HepG2 (cell line): ENCODE data around the gene SSNA1. TPM values are rescaled to one million over a fixed set of nuclear protein-coding genes. Genes with fewer than 3 reads are reported as not detected.

ENCODE experiments used
- ATF7-NPFF ChIP-seq: sonication (generic); formaldehyde crosslinking; IDR thresholded peaks from 2 replicates; pipeline ENCODE4 v1.8.1; 2023; ENCODE audit warnings: mild to moderate bottlenecking, low read depth, missing genetic modification reagents, moderate library complexity
- HNF4G ChIP-seq, 2 experiments: sonication (generic) in 1 of 2; formaldehyde crosslinking in 1 of 2; IDR thresholded peaks; 2 replicates each; pipeline versions ENCODE4 v1.4.0 to v1.6.1; 2011 to 2020; ENCODE audit warnings: borderline replicate concordance in 2 of 2, low read depth in 2 of 2, mild to moderate bottlenecking in 2 of 2, low read length in 1 of 2, missing genetic modification reagents in 1 of 2, moderate library complexity in 1 of 2
- HNRNPK ChIP-seq: fragments of 200-400 bp; formaldehyde crosslinking; IDR thresholded peaks from 2 replicates; pipeline ENCODE4 v1.6.1; 2018; ENCODE audit warnings: low read length, low read depth, moderate library complexity, mild to moderate bottlenecking; ENCODE audit not compliant: poor library complexity, severe bottlenecking
- HOXA3 ChIP-seq: sonication (generic); formaldehyde crosslinking; IDR thresholded peaks from 2 replicates; pipeline ENCODE4 v1.5.0; 2020; ENCODE audit warnings: missing genetic modification reagents
- KDM1A ChIP-seq: IDR thresholded peaks from 2 replicates; pipeline ENCODE4 v1.6.1; 2016; ENCODE audit warnings: missing compliant biosample characterization
- KIAA2018 ChIP-seq: sonication (generic); formaldehyde crosslinking; IDR thresholded peaks from 2 replicates; pipeline ENCODE4 v1.5.0; 2020; ENCODE audit warnings: mild to moderate bottlenecking, missing genetic modification reagents, borderline replicate concordance
- PCBP1 ChIP-seq: fragments of 200-400 bp; formaldehyde crosslinking; IDR thresholded peaks from 2 replicates; pipeline ENCODE4 v1.6.1; 2017; ENCODE audit warnings: mild to moderate bottlenecking, low read depth, low read length, borderline replicate concordance
- U2AF1 ChIP-seq: fragments of 200-400 bp; formaldehyde crosslinking; optimal IDR thresholded peaks from 2 replicates; pipeline ENCODE3; 2017; ENCODE audit warnings: mild to moderate bottlenecking, low read depth, low read length
- ZBTB7A ChIP-seq: sonication (generic); formaldehyde crosslinking; IDR thresholded peaks from 2 replicates; pipeline ENCODE4 v1.8.0; 2022; ENCODE audit warnings: mild to moderate bottlenecking, missing genetic modification reagents
- ZNF776 ChIP-seq: sonication (generic); formaldehyde crosslinking; IDR thresholded peaks from 2 replicates; pipeline ENCODE4 v1.4.0; 2020; ENCODE audit warnings: mild to moderate bottlenecking, missing genetic modification reagents
- polyA plus RNA-seq, 8 experiments: library from polyadenylated mRNA; depleted of rRNA in 3 of 8; stranded (reverse) in 7 of 8; unstranded in 1 of 8; fragments of >200 nt; fragmentation: Illumina TruSeq in 4 of 8; extraction: Trizol in 4 of 8; gene quantifications; 2 replicates each; pipeline versions ENCODE4 v1.2.1 to v1.2.3, GENCODE V29; 2011 to 2016; ENCODE audit warnings: low read depth in 4 of 8, missing spikeins in 1 of 8, mixed read lengths in 1 of 8; ENCODE audit not compliant: insufficient read depth in 1 of 8
- total RNA-seq, 5 experiments: library from RNA; depleted of rRNA; stranded (reverse); fragments of >200 nt; fragmentation: Illumina TruSeq; extraction: Trizol; gene quantifications; 2 replicates each; pipeline ENCODE4 v1.2.3, GENCODE V29; 2016; ENCODE audit warnings: low read depth in 1 of 5
- TF ChIP-seq, protein P1 (sequence below): sonication (generic); formaldehyde crosslinking; IDR thresholded peaks from 2 replicates; pipeline ENCODE4 v1.4.0; 2020; ENCODE audit warnings: mild to moderate bottlenecking, low read depth, missing genetic modification reagents
- TF ChIP-seq, protein P2 (sequence below): sonication (generic); formaldehyde crosslinking; IDR thresholded peaks from 2 replicates; pipeline ENCODE4 v1.4.0; 2020; ENCODE audit warnings: missing genetic modification reagents, borderline replicate concordance

Gene SSNA1
- total and polyA plus RNA-seq, 2 of the 13 experiments (the other 11 are each of a cell fraction or from before 2014, with no cell fraction given) = 35.9 to 49.4 TPM

GRCh38 chr9:137229903-137230704 is 41.6 kb downstream of the SSNA1 start (continued):
- 0 out of 2 replicates have a peak, but pooled peaks have one; percentile 64 for TF ChIP-seq ZNF776
- TF ChIP-seq, protein P1, sequence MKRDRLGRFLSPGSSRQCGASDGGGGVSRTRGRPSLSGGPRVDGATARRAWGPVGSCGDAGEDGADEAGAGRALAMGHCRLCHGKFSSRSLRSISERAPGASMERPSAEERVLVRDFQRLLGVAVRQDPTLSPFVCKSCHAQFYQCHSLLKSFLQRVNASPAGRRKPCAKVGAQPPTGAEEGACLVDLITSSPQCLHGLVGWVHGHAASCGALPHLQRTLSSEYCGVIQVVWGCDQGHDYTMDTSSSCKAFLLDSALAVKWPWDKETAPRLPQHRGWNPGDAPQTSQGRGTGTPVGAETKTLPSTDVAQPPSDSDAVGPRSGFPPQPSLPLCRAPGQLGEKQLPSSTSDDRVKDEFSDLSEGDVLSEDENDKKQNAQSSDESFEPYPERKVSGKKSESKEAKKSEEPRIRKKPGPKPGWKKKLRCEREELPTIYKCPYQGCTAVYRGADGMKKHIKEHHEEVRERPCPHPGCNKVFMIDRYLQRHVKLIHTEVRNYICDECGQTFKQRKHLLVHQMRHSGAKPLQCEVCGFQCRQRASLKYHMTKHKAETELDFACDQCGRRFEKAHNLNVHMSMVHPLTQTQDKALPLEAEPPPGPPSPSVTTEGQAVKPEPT (CRISPR knock-in tag) = 0 out of 2 replicates have a peak, but pooled peaks have one; percentile 32
- TF ChIP-seq ZBTB7A (CRISPR knock-in tag) = 0 out of 2 replicates have a peak, but pooled peaks have one; percentile 26
- no peak for TF ChIP-seq KDM1A
- peak; percentile 88; the same call in 1 of the 2 replicates for TF ChIP-seq PCBP1
- TF ChIP-seq HOXA3 = peak; percentile 46; the same call in 1 of the 2 replicates
- TF ChIP-seq U2AF1 = peak; percentile 69
- TF ChIP-seq KIAA2018 (CRISPR knock-in tag) = no peak
- peak; percentile 79; the same call in 1 of the 2 replicates for TF ChIP-seq ATF7-NPFF (CRISPR knock-in tag)
- TF ChIP-seq HNRNPK = no peak
- TF ChIP-seq, protein P2, sequence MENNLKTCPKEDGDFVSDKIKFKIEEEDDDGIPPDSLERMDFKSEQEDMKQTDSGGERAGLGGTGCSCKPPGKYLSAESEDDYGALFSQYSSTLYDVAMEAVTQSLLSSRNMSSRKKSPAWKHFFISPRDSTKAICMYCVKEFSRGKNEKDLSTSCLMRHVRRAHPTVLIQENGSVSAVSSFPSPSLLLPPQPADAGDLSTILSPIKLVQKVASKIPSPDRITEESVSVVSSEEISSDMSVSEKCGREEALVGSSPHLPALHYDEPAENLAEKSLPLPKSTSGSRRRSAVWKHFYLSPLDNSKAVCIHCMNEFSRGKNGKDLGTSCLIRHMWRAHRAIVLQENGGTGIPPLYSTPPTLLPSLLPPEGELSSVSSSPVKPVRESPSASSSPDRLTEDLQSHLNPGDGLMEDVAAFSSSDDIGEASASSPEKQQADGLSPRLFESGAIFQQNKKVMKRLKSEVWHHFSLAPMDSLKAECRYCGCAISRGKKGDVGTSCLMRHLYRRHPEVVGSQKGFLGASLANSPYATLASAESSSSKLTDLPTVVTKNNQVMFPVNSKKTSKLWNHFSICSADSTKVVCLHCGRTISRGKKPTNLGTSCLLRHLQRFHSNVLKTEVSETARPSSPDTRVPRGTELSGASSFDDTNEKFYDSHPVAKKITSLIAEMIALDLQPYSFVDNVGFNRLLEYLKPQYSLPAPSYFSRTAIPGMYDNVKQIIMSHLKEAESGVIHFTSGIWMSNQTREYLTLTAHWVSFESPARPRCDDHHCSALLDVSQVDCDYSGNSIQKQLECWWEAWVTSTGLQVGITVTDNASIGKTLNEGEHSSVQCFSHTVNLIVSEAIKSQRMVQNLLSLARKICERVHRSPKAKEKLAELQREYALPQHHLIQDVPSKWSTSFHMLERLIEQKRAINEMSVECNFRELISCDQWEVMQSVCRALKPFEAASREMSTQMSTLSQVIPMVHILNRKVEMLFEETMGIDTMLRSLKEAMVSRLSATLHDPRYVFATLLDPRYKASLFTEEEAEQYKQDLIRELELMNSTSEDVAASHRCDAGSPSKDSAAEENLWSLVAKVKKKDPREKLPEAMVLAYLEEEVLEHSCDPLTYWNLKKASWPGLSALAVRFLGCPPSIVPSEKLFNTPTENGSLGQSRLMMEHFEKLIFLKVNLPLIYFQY (CRISPR knock-in tag) = peak; percentile 82; the same call in 1 of the 2 replicates
- TF ChIP-seq HNF4G (IDR thresholded peaks at IDR 0.05; ENCODE audit: borderline replicate concordance, low read depth, low read length) = peak; percentile 48; the same call in 1 of the 2 replicates
- TF ChIP-seq HNF4G (CRISPR knock-in tag; IDR thresholded peaks at IDR 0.05; ENCODE audit: borderline replicate concordance, low read depth) = peak; percentile 83; the same call in 1 of the 2 replicates
